ENCODE measurements around the gene HS3ST3A1.
"Not testable (repeated sequence)": the region's sequence is repeated elsewhere in the genome, so short reads cannot be mapped to it uniquely, and the experiment has no call there.

Gene HS3ST3A1

DNA sequence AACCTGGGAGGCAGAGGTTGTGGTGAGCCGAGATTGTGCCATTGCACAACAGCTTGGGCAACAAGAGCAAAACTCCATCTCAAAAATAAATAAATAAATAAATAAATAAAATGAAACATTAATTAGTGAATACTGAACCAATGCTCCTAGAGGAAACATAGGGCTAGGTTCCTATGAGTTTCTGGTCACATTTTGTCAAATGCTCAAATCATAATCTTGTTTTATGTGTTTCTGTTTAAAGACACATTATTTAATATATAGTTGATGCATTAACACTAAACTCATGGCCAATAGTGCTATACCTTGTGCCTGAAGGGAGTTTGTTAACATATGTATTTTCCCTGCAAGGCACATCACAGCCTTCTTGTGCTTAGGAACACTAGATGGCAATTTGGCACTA lies 66.8 kb downstream of the HS3ST3A1 start:
- no peak for DNase-seq

DNA sequence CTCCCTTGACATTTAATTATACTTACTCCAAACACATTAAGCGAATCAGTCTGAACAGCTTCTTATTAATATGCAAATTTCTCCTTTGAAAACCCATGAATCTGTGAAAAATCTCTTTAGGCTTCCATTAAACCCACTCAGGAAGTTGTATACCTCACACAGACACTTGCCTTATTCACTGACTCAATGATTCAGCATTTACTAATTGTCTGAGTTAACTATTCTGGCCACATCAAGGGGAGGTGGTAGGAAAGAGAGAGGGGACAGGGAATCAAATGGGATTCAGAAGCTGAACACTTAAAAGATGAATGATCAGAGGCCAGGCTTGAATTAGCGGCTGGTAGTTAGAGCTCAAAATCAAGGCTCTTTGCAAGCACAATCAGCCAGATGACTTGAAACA lies 70.0 kb downstream of the HS3ST3A1 start:
- no peak for DNase-seq

DNA sequence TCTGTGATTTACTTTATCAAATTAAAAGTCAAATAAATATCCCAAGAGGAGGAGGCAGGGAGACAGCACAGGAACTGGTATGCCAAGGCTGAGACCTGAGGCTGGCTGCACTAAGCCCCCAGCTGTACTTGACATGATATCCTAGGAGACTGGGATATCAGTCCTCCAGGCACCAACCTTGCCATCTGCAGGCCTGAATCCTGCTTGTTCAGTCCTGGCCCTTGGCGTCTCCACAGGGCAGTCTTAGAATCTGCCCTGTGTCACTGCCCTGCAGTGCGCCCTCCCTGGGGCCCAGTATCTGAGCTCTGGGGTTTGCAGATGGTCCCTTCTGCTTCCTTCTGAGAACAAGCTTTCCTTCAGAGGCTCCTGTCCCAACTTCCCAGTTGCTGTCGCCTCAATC lies 75.9 kb downstream of the HS3ST3A1 start:
- DNase-seq: no peak

DNA sequence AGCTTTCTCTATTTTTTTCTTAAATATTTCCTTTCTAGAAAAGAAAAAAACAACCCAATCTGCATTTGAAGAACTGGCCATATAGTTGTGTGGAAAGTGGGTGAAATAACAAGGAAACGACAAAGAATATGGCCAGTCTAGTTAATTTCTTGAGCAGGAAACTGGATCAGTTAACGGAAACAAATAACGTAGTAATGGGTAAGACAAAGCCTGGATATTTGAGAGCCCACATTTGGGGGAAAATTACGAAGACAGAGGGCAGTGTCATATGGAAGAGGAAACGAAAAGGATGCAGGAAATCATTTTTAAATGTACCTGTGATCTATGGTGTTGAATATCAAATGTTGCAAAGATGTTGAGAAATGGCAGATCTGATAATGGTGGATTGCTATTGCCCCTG lies 78.6 kb downstream of the HS3ST3A1 start:
- no peak for DNase-seq

DNA sequence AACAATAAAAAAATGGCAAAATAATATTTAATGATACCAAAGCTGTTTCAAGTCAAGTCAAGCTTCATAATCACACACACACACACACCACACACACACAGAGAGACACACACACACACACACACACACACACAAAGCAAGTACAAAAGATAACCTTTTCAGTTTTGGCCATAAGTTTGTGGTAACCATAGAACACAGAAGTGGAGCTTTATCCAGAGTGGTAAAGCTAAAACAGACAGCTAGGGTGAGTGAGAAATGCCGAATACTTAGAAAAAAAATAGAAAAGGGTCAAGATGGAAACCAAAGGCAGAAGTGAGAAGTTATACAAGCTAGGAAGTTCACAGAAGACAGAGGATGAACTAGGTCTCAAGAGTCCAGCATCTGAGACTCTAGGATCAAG lies 79.0 kb downstream of the HS3ST3A1 start:
- no peak for DNase-seq

DNA sequence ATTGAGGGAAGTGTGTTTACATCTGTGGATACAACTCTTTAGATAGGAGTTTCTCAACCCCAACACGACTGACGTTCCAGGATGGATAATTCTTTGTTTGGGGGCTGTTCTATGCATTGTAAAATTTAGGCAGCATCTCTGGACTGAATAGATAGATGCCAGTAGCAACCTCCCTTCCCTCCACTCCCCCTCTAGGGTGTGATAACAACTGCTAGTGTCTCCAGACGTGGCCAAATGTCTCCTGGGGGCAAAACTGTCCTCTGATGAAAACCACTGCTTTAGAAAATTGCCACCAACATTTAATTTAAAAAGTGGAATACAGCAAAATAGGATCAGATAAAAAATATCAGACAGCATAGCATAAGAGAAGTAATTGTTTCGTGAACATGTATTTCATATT lies 79.9 kb downstream of the HS3ST3A1 start:
- DNase-seq: no peak

DNA sequence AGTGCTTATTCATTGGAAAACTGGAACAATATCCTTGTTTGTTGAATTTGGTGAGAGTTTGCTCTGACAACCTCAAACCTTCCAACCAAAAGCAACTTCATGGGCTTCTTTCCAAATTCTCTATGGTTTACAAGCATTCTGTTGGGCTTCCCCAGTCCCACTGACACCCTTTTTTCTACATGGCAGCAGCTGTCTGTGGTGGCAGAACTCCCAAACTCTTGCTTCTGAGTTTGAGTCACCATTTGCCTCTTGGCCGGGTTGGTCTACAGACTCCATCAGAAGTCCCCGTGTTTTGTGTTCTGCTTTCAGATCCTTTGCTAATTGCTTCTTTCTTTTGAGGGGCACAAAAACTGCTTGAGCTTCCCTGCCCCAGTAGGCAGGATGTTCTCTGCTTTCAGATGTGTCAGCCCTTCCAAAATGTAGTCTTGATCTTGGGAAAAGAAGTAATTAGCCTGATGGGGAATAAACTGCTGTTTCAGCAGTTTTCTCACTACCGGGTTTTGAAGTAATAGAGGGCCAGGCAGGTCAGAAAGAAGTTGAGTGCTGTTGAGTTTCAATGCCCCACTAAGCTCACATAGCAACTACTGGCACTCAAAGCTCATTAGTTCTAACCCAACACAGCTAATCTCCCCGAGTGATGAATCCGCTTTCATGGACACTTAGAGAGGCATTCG lies 80.7 kb downstream of the HS3ST3A1 start:
- DNase-seq: no peak

DNA sequence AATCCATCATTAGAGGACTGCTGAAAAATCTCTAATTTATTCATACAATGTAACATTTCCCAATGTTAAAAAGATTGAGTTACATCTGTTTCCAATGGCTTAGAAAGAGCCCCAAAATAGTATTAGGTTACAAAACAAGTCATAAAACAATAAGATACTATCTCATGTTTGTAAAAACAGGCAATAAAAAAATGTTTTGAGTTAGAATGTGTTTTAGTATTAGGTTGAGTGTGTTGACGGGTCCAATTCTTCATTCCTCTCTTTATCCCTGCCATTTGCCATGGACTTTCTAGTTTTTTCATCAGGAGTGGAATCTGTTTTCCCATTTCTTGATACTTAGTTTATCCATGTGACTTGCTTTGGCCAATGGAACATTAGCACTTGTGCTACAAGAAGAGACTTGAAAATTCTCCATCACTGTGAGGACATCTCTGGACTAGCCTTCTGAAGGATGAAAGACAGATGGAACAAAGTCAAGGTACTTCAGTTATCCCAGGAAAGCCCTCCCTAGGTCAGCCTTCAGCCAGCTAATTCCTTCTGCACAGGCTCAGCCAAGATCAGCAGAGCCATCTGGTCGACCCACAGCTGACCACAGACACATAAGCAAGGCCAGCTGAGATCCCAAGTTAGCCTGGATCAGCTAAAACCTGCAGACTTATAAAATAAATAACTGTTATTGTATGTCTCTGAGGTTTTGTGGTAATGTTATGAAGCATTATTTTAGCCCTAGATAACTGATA lies 83.3 kb downstream of the HS3ST3A1 start:
- no peak for DNase-seq

DNA sequence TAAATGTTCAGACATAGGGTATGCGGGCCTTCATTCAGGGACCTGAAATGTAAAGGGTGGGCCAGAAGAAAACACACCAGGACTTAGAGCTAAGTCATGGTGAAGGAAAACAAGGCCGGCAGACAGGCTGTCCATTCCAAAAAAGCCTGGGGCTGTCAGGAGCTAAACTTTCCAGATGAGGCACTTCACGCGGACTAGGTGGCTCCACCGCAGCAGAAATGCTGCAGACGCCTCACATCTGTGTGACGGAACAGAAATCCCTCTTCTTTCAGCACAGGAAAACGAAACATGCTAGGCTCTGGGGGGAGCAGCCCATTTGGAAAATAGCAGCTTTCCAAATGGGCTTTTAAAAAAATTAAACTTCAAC lies 88.7 kb downstream of the HS3ST3A1 start:
- no peak for DNase-seq

DNA sequence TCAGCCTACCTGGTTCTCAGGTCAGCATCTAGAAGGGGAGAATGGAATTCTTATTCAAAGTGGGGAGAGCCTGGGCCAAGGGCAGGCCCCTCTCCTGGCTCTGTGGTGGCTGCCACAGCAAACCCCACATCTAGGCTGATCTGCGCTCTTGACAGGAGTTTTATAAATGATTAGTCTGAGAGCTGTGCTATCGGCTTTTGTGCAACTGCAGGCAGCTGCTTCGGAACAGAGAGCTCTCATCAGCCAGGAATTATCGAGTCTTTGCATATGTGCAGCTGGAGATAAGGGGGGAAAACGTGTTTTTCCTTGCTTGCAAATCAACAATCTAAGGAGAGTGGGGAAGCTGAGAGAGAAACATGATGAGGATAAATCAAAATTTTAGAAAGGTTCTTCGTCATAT lies 91.7 kb downstream of the HS3ST3A1 start:
- DNase-seq: no peak

DNA sequence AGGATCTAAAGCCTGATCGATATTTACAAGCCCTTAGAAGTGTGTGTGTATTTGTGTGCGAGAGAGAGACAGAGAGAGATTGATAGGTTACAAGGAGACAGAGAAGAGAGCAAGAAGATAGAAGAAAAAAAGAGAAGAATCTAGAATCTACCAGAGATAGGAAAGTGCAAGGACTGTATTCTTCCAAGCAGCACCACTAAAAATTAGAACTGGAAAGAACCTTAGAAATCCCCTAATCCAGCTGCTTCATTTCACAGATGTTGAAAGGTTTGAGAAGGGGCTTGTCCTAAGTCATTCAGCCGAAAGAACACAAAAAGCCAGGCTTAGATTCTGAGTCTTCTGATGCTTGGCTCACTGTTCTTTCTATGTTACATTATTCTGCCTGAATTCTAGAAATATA lies 92.2 kb downstream of the HS3ST3A1 start:
- DNase-seq: no peak

DNA sequence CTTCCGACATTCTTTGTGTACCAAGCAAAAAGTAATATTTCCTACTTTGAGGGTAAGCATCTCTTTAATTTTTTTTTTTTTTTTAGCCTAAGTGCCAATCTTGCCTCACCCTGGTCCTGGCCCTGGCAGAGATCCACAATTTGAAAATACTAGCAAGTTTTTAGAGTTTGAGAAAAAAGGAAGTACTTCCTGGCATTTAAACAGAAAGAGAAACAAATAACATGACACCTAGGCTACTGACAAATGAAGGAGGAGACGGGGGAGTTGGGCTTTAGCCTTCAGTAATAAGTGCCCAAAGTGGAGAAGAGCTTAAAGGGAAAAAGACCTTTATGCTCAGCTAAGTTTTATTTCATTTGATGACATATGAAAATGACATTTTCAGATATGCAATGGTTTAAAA lies 92.8 kb downstream of the HS3ST3A1 start:
- DNase-seq: no peak

DNA sequence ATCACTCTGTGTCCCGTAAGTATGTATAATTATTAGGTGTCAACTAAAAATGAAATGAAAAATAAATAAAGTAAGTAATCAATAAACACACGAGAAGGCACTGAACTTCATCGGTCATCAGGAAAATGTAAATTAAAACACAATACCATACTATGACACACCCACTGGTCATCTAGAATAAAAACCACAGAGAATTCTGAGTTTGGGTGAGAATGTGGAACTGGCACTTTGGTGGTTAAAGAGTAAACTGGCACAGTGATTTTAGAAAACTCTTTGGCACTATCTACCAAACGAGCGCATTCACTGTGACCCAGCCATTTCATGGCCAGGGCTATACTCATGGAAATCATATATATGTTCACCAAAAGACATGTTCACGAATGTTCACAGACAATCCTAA lies 98.2 kb downstream of the HS3ST3A1 start:
- no peak for DNase-seq

DNA sequence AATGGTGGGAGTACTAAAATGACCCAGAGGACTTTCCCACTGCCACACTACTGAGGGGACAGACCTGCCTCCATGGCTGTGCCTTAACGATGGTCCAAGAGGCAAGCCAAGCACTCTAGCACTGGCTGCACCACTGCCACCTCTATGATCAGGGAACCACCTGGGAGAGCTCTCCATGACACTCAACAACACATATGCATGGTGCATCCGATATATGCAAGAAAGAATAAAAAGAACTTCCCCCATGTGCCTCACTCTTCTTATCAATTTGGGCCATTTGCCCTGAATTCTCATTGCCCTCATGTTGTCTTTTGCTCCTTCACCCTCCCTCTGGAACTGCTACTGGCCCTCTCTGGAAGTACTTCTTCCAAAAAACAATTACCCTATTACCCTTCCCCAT lies 99.5 kb downstream of the HS3ST3A1 start:
- DNase-seq: no peak

DNA sequence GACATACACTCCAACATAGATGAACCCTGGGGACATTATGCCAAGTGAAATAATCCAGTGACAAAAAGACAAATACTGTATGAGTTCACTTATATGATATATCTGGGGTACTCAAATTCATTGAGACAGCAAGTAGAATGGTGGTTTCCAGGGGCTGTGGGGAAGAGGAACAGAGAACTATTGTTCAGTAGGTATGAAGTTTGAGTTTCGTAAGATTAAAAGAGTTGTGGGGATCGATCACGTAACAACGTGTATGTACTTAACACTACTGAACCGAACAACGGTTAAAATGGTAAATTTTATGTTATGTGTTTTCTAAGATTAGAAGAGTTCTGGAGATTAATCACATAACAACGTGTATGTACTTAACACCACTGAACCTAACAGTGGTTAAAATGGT lies 100.8 kb downstream of the HS3ST3A1 start:
- no peak for DNase-seq

DNA sequence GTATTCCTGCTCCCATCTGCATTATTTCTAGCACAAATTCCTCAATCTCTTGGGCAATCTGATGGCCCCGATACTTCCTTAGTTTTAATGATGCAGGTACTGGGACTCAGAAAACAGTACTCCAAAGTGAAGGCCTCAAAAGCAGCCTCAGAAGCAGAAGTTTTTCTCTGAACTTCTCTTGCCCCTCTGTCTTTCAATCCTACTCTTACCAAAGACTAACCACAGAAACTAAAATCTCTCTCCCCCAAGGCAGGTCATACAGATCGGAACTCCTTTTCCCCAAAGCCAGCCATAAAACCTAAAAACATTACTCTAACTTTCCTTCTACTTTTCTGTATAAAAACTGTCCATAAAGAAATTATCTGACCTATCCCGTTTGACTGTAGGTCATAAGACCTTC lies 103.5 kb downstream of the HS3ST3A1 start:
- DNase-seq: no peak

DNA sequence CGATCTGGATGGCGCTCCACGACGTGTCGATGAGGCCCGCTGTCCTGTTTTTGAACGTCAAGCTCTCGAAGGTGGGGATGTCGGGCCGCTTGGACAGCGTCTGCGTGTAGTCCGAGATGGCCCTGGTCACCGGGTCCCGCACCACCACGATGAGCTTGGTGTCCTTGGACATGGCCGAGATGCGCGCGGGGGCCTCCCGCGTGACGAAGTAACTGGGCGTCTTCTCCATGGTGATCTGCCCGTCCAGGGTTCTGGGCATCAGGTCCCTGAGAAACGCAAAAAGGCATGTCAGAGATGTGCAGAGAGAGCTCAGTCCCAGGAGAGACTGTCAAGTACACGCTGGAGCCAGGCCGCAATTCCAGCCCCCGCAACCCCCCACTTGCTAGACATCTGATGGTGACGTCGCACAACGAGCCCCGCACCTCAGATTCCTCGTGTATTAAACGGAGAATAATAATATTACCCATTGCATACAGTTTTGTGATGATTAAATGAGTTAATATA lies 105.1 kb downstream of the HS3ST3A1 start:
- DNase-seq: not testable (repeated sequence)

DNA sequence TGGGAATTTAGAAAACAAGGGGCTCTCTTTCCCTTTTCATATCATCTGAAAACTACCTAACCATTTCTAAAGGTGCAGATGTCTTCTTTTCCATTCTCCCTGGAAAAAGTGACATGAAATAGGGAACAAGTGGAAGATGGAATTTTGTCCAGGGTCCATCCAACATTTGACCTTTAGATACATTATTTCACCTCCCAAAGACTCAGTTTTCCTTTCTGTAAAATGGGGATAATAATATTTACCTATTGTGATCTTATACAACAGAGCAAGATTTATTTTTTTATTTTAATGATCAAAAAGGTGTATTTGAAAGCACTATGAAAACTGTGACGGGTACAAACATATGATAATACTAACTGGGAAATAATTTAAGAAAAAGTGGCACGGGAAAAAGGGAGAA lies 106.3 kb downstream of the HS3ST3A1 start:
- DNase-seq: no peak

DNA sequence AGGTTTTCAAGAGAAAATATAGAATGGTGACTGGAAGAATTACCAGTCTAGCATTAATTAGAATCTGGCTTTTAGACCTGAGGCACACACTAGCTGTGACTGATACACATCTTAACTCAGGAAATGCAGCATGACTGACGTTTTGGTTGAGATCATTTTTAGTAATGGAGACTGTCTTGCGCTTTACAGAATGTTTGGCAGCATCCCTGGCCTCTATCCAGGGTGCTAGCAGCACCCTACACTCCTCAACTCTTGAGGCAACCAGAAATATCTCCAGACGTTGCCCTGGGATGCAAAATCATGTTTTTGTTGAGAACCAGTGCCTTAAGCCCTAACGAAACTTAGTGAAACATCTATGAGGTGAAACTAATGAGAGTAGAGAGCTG lies 109.0 kb downstream of the HS3ST3A1 start:
- no peak for DNase-seq

DNA sequence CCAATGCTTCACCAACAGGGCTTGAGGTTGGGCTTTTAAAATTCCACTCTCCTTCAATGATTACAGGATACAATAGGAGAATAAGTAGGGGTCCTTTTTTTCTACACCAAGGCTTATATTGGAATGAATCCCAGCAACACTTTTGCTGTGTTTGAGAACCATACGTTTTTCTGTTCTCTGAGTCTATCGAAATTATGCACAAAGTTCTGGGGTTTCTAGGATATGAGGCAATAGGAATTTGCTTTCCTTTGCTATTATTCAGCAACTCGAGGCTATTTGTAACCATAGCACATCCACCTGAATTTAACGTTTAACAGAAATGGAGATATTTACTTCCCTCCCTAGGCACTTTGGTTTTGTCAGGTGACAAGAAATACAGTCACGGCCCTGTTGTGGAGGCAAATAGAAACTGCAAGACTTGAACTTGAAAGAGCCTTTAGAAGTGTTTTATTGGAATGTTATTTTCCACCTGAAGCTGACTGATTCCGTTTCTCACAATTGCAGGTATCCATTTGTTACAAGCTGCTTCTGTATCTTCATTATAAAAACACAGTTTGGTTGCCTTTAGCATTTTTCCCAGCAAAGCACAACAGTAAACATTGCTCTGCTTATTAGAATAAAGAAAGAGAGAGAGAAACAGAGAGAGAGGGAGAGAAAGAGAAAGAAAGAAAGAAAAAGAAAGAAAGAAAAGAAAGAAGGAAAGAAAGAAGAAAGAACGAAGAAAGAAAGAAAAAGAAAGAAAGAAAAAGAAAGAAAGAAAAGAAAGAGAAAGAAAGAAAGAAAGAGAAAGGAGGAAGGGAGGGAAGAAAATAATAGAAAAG lies 109.6 kb downstream of the HS3ST3A1 start:
- DNase-seq: no peak

DNA sequence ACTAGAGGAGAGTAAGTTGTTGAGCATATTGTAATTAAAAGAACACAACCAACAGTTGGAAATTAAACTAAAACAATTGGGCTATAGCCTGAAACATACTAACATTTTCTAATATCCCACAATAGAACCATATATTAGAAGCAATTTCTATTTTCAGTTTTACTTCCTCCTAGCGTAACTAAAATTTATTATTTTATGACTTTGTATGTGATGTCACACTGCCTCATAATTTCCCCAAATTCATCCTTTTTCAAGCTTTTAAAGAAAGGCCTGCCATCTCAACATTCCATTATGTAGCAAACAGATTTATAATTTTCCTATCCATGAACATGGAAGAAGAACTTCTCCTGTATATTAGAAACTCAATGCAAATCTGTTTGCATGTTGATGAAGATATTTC lies 110.2 kb downstream of the HS3ST3A1 start:
- no peak for DNase-seq

DNA sequence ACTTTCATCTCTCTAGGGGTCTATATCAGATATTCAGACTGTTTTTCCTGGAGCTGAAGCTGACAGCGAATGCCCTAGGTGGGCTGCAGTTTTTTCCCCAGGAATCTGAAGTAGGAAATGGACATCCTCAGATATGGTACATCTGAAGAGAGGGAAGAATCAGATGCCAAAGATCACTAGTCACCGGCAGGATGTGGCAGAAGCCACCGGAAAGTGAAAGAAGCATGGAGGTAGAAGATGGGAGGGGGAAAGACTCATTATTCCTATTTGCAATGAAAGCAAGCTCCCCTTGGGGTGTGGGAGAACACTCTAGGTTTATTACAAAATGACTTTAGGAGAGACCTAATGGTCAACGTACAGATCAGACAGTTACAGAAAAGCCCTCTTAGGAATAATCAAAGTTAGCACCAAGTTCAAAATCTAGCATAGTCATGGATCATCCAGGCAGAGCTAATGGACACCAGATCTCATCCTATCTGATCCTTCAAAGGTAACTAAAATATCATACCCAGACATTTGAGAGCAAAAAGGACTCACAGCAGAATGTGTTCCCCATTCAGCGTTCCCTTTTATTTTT lies 110.7 kb downstream of the HS3ST3A1 start:
- DNase-seq: no peak

DNA sequence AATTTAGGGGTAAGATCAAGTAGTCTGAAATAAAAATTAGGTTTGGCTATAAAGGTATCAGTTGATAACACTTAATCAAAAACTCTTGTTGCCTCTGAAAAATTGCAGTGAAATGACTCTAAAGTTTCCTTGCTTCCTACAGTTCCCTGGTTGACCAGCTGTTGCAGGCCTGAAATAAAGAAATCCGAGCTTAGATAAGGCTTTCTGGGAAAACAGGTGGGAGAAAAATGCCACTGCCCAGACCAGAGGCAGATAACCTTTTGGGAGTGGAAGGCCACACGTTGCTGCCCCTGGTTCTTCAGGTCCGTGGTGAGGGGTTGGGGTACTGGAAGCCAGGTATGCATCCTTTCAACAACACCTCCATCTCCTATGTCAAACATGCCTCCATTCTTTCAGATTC lies 111.3 kb downstream of the HS3ST3A1 start:
- no peak for DNase-seq

DNA sequence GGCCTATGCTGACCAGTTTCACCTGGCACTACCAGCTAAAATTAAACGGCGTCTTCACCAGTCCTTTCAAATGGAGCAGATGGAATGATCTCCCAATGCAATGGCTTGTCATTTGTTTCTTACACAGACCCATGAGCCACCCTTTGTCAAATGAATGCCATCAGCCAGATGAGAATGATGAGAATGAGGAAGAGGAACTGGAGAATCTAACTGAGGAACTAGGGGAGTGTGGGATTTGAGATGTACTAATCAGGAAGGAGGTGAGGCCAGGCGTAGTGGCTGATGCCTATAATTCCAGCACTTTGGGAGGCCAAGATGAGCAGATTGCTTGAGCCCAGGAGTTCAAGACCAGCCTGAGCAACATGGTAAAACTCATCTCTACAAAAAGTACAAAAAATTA lies 116.4 kb downstream of the HS3ST3A1 start:
- DNase-seq: no peak
